ENCODE results near the gene UNC79.

GRCh38 chr14:93665169-93665568, 234.4 kb downstream of the UNC79 start:
- TF ChIP-seq, protein P1, sequence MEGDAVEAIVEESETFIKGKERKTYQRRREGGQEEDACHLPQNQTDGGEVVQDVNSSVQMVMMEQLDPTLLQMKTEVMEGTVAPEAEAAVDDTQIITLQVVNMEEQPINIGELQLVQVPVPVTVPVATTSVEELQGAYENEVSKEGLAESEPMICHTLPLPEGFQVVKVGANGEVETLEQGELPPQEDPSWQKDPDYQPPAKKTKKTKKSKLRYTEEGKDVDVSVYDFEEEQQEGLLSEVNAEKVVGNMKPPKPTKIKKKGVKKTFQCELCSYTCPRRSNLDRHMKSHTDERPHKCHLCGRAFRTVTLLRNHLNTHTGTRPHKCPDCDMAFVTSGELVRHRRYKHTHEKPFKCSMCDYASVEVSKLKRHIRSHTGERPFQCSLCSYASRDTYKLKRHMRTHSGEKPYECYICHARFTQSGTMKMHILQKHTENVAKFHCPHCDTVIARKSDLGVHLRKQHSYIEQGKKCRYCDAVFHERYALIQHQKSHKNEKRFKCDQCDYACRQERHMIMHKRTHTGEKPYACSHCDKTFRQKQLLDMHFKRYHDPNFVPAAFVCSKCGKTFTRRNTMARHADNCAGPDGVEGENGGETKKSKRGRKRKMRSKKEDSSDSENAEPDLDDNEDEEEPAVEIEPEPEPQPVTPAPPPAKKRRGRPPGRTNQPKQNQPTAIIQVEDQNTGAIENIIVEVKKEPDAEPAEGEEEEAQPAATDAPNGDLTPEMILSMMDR (IDR thresholded peaks at IDR 0.05): no peak
- TF ChIP-seq EZH2 (IDR thresholded peaks at IDR 0.05): no peak
